Stimulated activated CD4-positive, alpha-beta T cell treated with anti-CD3 and anti-CD28 coated beads, Interleukin-4, amount 100 ng/mL, for 1 hour (primary cell): ENCODE data around the gene LAD1.

Source experiments
- DNase-seq: peaks from one replicate; pipeline ENCODE4 v3.0.0-alpha.2; 2020

The LAD1 gene, protein sequence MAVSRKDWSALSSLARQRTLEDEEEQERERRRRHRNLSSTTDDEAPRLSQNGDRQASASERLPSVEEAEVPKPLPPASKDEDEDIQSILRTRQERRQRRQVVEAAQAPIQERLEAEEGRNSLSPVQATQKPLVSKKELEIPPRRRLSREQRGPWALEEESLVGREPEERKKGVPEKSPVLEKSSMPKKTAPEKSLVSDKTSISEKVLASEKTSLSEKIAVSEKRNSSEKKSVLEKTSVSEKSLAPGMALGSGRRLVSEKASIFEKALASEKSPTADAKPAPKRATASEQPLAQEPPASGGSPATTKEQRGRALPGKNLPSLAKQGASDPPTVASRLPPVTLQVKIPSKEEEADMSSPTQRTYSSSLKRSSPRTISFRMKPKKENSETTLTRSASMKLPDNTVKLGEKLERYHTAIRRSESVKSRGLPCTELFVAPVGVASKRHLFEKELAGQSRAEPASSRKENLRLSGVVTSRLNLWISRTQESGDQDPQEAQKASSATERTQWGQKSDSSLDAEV

DNA sequence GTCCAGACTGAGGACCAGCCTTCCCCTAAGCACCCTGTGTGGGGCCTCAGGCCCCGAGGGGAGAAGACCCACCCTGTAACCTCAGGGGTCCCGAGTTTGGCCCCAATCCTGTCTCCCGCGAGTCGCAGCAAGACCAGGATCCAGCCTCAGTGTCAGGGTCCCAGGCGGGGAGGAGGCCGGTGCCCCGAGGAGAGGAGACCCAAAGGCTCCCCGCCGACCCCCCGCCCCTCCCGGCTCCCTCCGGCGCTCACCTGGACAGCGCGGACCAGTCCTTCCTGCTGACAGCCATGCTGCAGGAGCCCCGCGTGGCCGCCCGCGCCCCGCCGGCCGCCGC lies at the start of gene LAD1:
Gene LAD1, minus strand, starts transcription at position 307 of the 334 bp plus-strand sequence. Its CDS starts 18 bp downstream, at position 289.
- no peak for DNase-seq

DNA sequence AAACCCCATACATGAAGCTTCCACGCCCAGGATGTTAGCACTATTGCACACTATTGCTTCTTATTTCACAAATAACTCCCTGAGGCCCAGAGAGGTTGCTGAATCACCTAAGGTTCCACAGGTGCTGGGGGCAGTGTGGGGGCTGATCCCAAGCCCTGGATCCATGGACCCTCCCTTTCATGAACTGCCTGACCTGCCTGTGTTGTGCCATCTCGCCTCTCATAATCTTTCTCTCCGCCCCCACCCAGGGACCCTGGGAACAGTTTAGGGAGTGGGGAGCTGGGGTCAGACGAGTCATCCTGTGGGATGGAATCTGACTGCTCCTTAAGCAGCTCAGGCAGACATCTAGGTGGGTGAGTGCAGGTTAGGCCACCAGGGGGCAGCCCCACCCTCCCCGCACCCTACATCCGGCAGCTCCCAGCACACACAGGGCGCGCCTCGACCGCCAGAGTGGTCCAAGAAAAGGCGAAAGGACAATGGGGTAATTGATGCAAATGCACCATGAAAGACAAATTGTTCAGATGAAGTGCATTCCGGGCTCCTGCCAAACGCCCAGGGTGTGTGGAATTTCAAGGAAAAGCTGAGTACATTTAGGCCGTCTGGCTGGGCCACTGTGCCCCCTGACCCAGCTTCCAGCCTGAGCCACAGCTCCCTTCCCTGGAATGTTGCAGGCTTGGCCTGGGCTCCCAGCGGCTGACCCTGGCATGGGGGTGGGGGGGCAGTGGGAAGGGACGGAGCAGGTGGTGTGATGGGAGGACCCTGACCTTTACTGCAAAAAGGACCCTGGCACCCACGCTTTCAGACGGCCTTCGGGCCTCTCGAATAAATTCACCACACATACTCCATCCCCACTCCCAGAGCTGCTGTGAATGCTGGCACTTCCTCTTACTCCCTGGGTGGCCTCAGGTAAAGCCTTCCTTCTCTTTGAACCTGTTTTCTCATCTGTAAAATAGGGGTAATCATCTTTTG lies 49.1 kb upstream of the LAD1 start:
- peak; percentile 63 for DNase-seq

- DNase-seq = no peak
These were observed 46.2 kb upstream of the LAD1 start for GRCh38 chr1:201445310-201445709.

GRCh38 chr1:201444792-201445191 lies 45.7 kb upstream of the LAD1 start:
- no peak for DNase-seq

- DNase-seq = no peak
These were observed 44.6 kb upstream of the LAD1 start for GRCh38 chr1:201443747-201444146.

GRCh38 chr1:201436969-201437368 lies 37.8 kb upstream of the LAD1 start:
- no peak for DNase-seq

GRCh38 chr1:201436393-201436792 lies 37.3 kb upstream of the LAD1 start:
- DNase-seq = no peak

GRCh38 chr1:201434266-201434665 lies 35.1 kb upstream of the LAD1 start:
- DNase-seq = no peak

GRCh38 chr1:201433609-201434008 lies 34.5 kb upstream of the LAD1 start:
- DNase-seq = no peak

DNA sequence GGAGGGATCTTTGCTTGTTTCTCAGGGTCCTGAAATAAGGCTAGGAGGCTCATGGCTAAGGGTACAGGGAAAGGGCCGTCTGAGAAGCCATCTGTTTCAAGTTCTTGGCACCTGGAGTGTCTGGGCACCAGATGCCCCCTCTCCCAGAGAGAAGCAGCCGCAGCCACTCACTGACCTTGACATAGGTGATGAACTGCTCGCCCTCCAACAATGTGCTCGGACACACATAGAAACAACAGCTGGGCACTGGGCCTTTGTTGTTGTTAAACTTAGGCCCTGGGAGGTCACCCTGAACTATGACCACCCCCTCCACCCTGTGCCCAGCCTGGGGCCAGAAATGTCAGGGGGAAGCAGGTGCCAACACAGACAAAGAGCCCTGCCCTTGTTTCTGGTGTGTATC lies 31.7 kb upstream of the LAD1 start:
- no peak for DNase-seq

DNA sequence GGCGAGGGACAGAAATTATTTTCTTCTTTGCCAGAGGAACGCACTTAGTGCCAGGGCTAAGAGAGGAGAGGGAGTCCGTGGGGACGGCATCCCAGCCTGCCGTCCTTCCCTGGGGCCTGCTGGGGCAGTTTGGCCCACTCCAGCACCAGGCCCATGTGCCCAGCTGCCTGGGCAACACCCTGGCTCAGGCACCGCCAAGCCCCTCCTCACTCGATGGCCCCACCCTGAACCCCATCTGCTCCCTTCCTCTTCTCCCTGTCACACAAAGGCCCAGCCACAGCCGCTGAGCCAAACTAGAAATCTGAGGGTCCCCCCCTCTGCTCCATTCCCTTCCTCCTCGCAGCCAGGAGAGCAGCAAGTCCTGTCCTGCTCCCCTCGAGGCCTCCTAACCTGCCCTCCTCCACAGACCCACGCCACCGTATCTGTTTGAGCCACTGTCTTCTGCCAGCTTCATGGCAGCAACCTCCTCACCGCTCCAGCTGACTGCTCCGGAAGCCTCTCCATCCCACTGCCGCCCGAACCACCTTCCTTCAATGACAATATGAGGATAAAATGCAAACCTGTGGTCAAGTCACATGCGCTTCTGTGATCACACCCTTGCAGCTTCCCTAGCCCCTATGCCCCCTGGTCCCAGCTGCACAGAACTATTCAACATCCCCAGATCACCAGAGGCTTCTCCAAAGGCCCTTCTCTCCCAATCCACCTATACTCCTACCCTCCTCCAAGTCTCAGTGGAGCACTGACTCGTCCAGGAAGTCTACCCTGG lies 30.8 kb upstream of the LAD1 start:
- no peak for DNase-seq

DNA sequence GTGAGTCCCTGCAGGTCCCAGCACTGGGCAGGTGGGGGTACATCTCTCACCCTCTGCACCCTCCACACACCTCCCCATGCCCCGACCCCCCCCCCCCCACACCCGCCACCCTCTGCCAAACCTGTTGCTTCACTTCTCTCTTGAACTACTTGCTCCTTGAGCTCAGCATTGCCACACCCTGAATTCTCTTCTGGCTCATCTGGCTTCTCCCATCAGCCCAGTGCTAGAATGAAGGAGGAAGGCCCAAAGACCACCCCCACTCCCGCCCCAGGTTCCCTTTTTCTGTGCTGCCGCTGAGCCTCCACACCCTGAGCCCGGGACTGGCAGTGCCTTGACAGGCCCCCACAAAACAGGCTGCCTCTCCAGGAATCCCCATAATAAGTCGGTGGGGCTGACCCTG lies 28.8 kb upstream of the LAD1 start:
- no peak for DNase-seq

GRCh38 chr1:201426479-201427310 lies 27.6 kb upstream of the LAD1 start:
- DNase-seq = no peak

GRCh38 chr1:201424146-201424545 lies 25.0 kb upstream of the LAD1 start:
- DNase-seq = no peak

DNA sequence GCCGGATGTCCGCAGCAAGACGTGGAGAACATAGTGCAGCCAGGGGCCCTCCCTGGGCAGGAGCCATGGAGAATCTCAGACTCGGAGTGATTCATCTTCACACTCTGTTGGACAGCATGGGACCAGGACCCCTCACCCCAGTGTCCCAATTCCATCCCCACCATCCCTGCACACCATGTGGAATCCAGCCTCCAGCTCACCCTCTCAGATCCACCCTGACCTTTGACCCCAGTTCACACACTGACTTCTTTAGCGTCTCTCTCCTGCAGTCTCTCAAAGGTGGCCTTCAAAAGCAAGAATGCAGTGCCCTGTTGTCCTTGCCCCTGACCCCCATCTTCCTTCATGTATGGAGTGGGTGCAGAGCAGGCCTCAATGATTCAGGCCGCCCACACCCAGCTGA lies 24.5 kb upstream of the LAD1 start:
- no peak for DNase-seq

- no peak for DNase-seq
These were observed 23.4 kb upstream of the LAD1 start for GRCh38 chr1:201422436-201423030.

DNA sequence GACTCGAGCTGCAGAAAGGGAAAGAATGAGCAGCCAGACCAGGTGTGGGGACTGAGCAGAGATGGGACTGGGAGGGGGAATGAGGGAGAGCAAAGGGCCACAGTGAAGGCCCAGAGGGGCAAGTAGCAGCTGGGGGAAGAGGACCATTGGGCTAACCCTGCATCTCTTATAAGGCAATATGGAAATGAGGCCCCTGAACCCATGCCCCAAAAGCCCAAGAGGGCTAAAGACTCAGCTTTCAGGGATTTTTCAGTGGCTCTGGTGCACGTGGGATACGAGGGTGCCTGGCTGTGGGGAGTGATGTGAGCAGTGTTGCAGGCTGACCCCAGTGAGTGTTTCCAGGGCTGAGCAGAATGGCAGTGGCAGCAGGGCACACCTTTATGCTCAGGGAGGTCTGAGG lies 22.9 kb upstream of the LAD1 start:
- no peak for DNase-seq

GRCh38 chr1:201421041-201421440 lies 21.9 kb upstream of the LAD1 start:
- DNase-seq = no peak

- no peak for DNase-seq
These were observed 21.5 kb upstream of the LAD1 start for GRCh38 chr1:201420608-201421002.

- DNase-seq = no peak
These were observed 20.9 kb upstream of the LAD1 start for GRCh38 chr1:201419746-201420607.

DNA sequence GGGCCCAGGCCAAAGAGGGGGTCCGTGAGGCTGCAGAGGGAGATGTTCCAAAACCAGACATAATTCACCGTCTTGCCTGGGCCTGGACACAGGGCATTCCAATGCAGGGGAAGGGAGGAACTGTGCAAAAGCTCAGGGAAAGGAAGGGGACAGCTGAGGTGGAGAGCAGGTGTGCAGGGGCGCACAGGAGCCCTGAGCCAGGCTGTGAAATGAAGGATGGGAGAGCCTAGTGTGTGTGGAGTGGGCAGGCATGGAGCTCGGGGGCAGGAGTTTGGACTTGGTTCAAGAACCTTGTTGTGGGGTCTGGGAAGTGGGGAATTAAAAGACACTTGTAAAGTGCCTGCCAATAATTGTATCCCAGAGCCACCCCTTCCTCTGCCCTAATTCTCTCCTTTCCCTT lies 20.1 kb upstream of the LAD1 start:
- no peak for DNase-seq
